ENCODE measurements around the gene PACRG.

Gene PACRG

DNA sequence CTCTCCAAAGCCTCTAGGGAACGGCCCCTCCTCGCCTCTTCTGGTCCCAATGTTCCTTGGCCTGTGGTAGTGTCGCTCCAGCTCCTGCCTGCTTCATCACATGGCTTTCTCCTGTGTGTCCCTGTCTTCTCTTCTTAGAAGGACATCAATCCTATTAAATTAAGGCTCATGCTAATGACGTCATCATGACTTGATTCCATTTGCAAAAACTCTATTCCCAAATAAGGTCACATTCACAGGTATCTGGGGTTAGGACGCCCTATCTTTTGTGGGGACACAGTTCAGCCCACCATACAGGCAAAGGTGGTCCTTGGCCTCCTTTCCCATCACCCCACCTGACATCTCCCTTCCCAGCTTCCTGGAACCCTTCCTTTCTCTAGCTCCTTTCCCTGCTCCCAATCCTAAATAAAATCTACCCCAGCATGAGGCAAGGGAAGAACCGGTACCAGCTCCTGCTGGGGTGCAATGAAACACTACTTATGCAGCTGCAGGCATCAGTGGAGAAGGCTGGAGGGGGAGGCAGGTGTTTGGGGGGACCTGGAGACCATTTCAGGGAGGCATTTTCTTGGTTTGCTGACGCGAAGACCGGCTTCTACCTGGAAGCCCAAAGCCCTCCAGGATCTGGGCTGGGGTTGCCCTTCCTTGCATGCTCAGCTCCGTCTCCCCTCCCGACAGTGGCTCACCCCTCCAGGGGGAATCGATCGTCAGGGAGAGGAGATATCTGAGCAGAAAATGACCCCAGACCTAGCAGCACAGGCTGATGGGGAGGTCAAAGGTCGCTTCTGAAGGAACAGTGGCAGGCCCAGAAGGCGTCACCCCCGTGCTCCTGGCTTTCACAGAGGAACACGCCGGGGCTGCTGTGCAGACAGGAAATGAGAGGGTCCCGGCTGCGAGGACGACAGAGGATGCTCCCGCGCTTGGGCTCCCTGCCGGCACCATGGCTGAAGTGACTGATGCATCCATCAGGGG is 615.1 kb downstream of the PACRG start:
- H3K9me3 Mint-ChIP-seq: no peaks in the 10 kb centered on the region
- DNase-seq (ENCODE audit: low spot score in 2 of 2): no peak
- no peaks in the 10 kb centered on the region for H3K36me3 Mint-ChIP-seq
- no peak overlapping the region for H3K27ac Mint-ChIP-seq
- ATAC-seq: no peak
- no peak overlapping the region for H3K4me3 Mint-ChIP-seq
- H3K4me1 Mint-ChIP-seq: no peaks in the 10 kb centered on the region

DNA sequence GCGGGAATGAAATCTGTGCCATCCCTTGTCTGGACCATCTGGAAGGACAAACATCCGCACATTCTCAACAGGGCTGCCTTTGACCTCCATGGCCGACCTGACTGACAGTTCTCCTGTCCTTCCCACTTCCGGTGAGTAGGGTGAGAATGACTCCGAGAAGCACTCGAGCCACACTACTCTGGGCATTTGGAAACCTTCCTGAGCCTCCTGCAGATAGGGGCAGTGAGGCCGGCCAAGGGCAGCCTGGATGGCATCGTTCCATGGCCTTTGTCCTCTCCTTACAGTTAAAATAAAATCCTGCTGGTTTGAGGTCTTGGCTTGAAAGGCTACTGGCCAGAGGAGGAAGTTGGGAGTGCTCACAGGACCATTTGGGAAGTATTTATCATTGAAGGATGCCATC is 615.8 kb downstream of the PACRG start:
- H3K4me1 Mint-ChIP-seq: no peaks in the 10 kb centered on the region
- H3K4me3 Mint-ChIP-seq: no peak overlapping the region
- DNase-seq (ENCODE audit: low spot score in 2 of 2): no peak
- no peaks in the 10 kb centered on the region for H3K36me3 Mint-ChIP-seq
- ATAC-seq: no peak
- no peak overlapping the region for H3K27ac Mint-ChIP-seq
- H3K9me3 Mint-ChIP-seq: no peaks in the 10 kb centered on the region

DNA sequence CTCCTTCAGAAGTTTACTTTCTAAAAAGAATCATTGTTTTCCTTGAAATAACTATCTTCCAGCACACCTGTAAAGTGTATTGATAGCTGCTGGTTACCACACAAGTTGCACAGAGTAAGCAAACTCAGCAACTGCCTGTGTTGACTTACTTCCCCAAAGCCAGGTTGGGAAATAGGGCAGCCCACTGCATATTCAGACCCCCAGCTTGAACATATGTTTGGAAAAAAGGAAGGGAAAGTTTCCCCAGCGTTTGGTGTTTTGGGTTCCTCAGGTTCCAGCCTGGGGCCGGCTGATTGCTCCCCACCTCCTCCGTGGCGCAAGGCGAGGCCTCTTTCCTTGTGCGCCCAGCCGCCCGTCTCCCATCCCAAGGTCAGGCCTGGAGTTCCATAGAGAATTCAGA is 616.6 kb downstream of the PACRG start:
- no peak for DNase-seq (ENCODE audit: low spot score in 2 of 2)
- no peaks in the 10 kb centered on the region for H3K4me1 Mint-ChIP-seq
- H3K4me3 Mint-ChIP-seq: no peak overlapping the region

DNA sequence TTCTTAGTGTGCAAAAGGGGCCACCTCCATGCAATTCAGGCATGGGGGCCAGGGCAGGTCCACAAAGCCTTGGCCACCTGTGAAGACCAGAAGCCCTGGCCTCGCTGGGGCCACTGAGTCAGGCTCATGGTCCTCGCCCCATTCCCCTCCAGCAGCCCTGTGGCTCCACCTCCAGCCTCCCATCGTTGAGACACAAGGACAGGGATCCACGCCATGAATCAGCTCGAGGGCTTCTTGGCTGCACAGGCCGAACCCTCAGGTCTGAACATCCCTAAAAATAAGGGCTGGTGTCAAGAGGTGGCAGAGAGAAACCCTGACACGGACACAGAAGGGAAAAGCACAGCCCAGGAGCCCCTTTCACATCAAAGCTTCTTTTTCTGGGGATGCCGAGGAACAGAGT is 618.2 kb downstream of the PACRG start:
- DNase-seq (ENCODE audit: low spot score in 2 of 2): no peak
- Mint-ChIP-seq H3K27ac (no peak overlapping the region), H3K36me3 (no peaks in the 10 kb centered on the region), H3K4me1 (no peaks in the 10 kb centered on the region), H3K9me3 (no peaks in the 10 kb centered on the region), H3K4me3 (no peak overlapping the region)
- ATAC-seq: no peak

More for the DNA sequence above, 616.6 kb downstream of the PACRG start:
- Mint-ChIP-seq H3K27ac (no peak overlapping the region), H3K9me3 (no peaks in the 10 kb centered on the region), H3K36me3 (no peaks in the 10 kb centered on the region)
- ATAC-seq: no peak

DNA sequence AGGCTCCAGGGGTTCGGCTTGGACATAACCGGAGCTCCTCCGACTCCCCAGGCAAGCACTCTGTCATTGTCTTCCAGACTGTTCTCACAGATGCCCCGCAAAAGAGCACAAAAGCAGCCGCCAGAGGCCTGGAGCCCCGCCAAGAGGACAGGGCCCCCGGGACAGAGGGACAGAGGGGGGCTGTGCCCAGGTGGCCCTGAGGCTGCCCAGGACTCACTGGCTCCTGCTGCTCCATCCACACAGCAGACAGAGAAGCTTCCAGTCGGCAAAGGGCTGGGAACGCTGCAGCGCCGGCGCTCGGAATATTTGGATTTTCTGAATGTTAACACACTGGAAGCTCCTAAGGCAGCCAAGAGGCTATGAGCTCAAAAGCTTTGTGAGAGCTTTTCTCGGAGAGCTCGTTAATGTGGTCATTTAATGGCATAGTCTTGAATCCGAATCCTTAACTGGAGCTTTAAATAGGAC is 618.8 kb downstream of the PACRG start:
- ATAC-seq: no peak
- H3K9me3 Mint-ChIP-seq: no peaks in the 10 kb centered on the region
- no peaks in the 10 kb centered on the region for H3K36me3 Mint-ChIP-seq
- no peak overlapping the region for H3K4me3 Mint-ChIP-seq
- H3K27ac Mint-ChIP-seq: no peak overlapping the region
- H3K4me1 Mint-ChIP-seq: no peaks in the 10 kb centered on the region
- no peak for DNase-seq (ENCODE audit: low spot score in 2 of 2)

DNA sequence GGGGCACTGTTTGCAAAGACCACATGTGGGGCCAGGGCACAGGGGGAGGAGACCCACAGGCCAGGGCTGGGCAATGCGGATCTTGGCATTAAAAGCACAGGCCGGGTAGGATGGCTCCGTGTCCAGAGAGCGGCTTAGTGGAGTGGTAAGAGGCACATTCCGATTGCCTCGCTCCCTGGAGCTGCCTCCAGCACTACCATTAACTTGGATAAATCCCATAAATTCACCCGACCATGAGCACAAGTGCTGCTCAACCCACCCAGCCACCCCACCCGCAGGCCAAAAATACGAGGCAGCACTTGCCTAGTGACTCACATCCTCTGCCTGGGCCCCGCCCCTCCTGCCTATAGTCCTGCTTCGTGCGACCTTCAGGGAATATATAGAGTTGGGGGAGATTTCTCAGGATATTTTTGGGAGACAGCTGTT is 619.3 kb downstream of the PACRG start:
- Mint-ChIP-seq H3K4me1 (no peaks in the 10 kb centered on the region), H3K9me3 (no peaks in the 10 kb centered on the region), H3K27ac (no peak overlapping the region), H3K36me3 (no peaks in the 10 kb centered on the region), H3K4me3 (no peak overlapping the region)
- ATAC-seq (no peak), DNase-seq (ENCODE audit: low spot score in 2 of 2) (no peak)

DNA sequence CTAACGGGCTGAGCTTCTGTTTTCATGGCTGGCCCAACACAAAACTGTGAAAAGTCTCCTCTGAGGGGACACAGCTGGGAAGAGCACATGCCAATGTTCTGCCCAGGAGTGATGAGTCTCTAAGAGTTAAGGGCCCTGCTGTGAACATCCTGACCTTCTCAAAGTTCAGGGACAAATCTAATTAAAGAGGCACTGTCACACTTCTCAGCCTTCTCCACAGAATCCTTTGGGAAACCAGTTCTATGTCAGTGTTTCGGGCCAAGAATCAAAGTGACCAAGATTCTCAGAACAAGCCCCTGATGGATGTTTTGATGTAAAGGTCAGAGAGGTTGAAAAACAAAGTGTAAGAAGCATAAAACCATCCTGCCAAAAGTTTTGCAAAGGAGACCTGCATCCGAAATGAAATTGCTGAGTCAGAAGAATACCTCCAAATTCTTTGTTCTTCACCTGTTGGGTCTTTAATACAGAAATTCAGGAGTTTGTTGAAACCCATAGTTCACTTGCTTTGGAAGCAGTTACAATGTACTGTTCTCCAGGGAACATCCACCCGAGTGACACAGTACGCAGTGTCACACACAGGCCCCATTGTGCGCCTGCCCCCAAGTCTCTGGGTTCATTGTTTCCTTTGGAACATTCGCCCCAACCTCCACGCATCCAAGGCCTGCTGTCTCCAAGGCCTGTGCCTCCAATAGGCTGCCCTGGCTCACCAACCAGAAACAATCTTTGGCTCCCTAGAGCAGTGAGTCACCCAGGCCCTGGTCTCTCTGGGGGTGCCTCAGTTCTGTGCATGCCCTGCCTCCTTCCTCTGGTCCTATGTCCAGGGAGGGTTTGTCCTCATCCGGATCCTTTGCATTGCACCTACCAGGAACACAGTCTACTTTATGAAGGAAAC is 621.3 kb downstream of the PACRG start:
- H3K27ac Mint-ChIP-seq: no peak overlapping the region
- ATAC-seq: no peak
- no peaks in the 10 kb centered on the region for H3K4me1 Mint-ChIP-seq
- no peak overlapping the region for H3K4me3 Mint-ChIP-seq
- no peak for DNase-seq (ENCODE audit: low spot score in 2 of 2)
- H3K9me3 Mint-ChIP-seq: no peaks in the 10 kb centered on the region
- H3K36me3 Mint-ChIP-seq: no peaks in the 10 kb centered on the region

DNA sequence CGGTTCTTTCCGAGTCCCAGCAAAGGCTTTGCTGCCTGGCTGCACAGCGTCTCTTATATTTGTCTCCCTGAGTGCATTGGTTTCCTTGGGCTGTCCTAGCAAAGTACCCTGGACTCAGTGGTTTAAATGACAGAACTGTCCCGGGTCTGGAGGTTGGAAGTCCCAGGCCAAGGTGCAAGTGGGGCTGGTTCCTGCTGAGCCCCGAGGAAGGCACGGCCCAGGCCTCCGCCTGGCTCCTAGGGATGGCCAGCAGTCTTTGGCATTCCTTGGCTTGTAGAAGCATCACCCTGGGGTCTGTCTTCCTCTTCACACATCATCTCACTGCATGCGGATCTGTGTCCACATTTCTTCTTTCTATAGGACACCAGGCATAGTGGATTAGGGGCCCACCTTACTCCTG is 621.9 kb downstream of the PACRG start:
- H3K36me3 Mint-ChIP-seq: no peaks in the 10 kb centered on the region
- ATAC-seq: no peak
- DNase-seq (ENCODE audit: low spot score in 2 of 2): no peak

DNA sequence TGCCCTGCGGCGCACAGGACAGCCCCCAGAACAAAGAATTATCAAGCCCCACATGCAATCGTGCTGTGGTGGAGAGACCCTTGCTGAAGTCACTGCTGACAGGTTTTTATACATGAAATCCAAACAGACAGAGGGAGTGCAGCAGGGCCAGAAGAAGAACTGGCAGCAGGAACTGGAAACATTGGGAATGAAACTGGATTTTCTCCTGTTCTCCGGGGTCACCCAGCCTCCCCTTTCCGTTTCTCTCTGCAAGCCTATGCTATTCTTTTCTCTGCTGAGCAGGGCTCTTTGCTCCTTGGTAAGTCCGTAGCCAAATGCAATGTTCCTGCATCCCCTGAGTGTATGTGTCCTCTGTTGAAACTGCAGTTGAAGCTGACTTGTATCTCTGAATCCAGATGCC is 623.2 kb downstream of the PACRG start:
- Mint-ChIP-seq H3K9me3 (no peaks in the 10 kb centered on the region), H3K4me1 (no peaks in the 10 kb centered on the region), H3K27ac (no peak overlapping the region), H3K36me3 (no peaks in the 10 kb centered on the region), H3K4me3 (no peak overlapping the region)
- ATAC-seq: no peak
- no peak for DNase-seq (ENCODE audit: low spot score in 2 of 2)

More for the DNA sequence above, 621.9 kb downstream of the PACRG start:
- Mint-ChIP-seq H3K27ac (no peak overlapping the region), H3K4me1 (no peaks in the 10 kb centered on the region), H3K4me3 (no peak overlapping the region), H3K9me3 (no peaks in the 10 kb centered on the region)

DNA sequence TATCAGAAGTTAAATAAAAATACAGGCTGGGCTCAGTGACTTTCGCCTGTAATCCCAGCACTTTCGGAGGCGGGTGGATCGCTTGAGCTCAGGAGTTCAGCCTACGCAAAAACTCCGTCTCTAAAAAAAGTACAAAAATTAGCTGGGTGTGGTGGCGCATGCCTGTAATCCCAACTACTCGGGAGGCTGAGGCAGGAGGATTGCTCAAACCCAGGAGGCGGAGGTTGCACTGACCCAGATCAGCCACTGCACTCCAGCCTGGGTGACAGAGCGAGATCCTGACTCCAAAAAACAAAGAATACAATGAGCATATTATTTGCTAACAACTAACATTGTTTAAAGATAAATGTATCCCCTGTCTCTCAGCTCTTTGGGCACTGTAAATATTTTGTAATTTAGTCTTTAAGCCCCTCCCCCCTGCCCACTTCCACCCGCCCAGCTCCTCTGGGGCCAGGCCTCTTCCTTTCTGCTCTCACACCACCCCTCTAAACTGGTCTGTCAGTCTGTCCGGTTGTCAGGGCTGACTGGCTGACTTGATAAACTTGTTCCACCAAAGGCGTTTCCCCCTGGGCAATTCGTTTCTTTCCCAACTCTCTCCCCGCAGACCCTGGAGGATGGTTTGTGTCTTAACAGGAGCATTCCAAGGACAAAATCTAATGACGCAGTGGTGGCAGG is 624.4 kb downstream of the PACRG start:
- Mint-ChIP-seq H3K27ac (no peak overlapping the region), H3K9me3 (no peaks in the 10 kb centered on the region), H3K4me1 (no peaks in the 10 kb centered on the region), H3K4me3 (no peak overlapping the region), H3K36me3 (no peaks in the 10 kb centered on the region)
- ATAC-seq (no peak), DNase-seq (ENCODE audit: low spot score in 2 of 2) (no peak)

DNA sequence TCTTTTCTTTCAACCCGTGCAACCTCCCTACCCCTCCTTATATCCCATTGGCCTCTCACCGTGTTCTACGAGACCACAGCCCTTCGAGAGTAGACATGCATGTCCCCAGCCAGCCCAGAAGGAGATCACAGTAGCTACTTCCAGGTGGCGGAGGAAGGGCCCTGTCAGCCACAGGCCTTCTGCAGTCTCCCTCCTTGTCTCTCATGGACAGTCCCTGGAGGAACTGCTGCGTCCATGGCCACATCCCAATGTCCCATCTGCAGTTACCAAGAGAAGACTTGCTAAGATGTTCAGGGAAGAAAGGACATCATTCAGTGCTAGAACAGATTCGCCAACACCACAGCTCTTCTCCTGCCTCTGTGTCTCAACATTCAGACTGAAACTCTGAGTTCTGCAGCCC is 625.2 kb downstream of the PACRG start:
- Mint-ChIP-seq H3K9me3 (no peaks in the 10 kb centered on the region), H3K4me1 (no peaks in the 10 kb centered on the region), H3K4me3 (no peak overlapping the region), H3K36me3 (no peaks in the 10 kb centered on the region), H3K27ac (no peak overlapping the region)
- ATAC-seq: no peak
- no peak for DNase-seq (ENCODE audit: low spot score in 2 of 2)

DNA sequence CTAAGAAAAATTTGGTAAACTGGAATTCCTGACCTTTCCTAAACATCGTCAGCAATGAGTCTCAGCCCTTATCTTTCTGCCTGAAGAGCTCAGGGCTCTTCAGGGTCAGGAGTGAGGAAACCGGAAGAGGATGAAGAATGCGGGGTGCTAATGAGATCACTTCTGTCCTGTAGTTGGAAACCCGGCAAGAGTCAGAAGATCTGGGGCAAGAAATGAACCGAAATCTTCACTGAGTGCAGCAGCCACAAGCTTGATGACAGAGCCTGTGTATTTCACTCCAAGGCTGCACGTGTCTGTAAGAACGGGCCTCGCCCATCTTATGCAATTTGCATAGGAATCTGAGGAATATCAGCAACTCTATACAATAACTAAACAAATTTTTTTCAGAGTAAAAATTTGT is 626.3 kb downstream of the PACRG start:
- no peak overlapping the region for H3K27ac Mint-ChIP-seq
- no peak for ATAC-seq
- no peaks in the 10 kb centered on the region for H3K36me3 Mint-ChIP-seq
- no peaks in the 10 kb centered on the region for H3K9me3 Mint-ChIP-seq
- no peaks in the 10 kb centered on the region for H3K4me1 Mint-ChIP-seq
- DNase-seq (ENCODE audit: low spot score in 2 of 2): no peak
- H3K4me3 Mint-ChIP-seq: no peak overlapping the region

DNA sequence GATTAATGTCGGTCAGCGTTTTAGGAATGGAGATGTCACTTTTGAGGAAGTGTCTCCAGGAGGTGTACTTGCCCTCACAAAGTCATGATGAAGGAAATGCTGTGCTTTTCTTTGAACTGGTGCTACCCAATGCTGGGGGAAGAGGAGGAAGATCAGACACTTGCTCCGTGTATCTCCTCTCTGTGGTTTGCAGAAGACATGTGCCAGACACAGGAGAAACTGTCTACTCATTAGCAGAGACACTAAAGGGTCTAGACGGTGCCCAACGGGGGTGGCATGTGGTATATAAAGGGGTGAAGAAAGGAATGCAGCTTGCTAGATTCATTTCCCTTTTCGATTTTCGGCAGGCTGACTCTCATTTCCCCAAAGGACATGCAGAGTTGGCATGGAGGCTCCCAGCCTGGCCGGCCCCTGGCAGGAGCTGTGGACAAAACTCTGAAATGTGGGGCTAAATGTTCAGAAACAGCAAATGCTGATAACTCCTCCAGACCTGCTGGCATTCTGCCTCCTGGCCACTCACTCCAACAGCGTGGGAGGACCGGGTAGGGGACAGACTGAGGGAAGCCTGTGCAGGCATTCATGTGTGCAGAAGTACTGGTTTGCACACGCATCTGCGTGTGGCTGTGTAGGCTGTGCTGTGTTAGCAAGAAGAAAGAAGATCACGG is 627.1 kb downstream of the PACRG start:
- Mint-ChIP-seq H3K27ac (no peak overlapping the region), H3K9me3 (no peaks in the 10 kb centered on the region), H3K4me3 (no peak overlapping the region), H3K36me3 (no peaks in the 10 kb centered on the region), H3K4me1 (no peaks in the 10 kb centered on the region)
- DNase-seq (ENCODE audit: low spot score in 2 of 2) (no peak), ATAC-seq (no peak)

DNA sequence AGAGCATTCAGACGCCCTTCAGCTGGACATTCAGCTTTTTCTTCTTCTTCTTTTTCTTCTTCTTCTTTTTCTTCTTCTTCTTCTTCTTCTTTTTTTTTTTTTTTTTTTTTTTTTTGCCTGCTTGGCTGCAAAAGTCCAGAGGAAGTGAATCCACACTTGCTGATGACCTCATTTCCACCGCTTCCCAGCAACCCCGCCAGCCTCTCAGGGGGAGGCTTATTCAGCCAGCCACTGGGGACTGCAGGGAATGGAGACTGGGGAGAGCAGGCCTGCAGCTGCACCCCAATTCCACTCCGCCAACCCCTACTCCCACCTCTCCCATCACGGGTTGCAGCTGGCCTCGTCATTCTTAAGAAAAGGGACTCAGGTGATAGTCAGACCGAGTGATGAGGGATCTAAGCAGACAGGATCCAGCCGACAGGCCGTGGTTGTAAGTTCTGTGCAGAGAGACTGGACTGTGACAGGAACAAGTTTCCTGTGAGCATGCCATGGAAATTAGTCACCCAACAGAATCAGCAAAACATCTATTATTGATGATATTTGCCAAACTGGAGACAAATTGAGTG is 627.7 kb downstream of the PACRG start:
- ATAC-seq (no peak), DNase-seq (ENCODE audit: low spot score in 2 of 2) (no peak)
- Mint-ChIP-seq H3K36me3 (no peaks in the 10 kb centered on the region), H3K4me3 (no peak overlapping the region), H3K4me1 (no peaks in the 10 kb centered on the region), H3K9me3 (no peaks in the 10 kb centered on the region), H3K27ac (no peak overlapping the region)
